Spleen (tissue), 11 donors: Measurements from ENCODE around the gene STON2. TPM values are rescaled to one million over a fixed set of nuclear protein-coding genes. Genes with fewer than 3 reads are reported as not detected.

Source experiments
- DNase-seq: peaks from one replicate; pipeline ENCODE4 v3.0.0-alpha.2; 2020
- H3K27ac ChIP-seq, 8 donors: fragments of 200-600 bp; sonication (generic) in 7 of 8; 1 replicate in 4 of 8; 2 replicates in 4 of 8; pipeline versions ENCODE4 v1.5.0 to v1.8.0; 2016 to 2021; ENCODE audit warnings: inconsistent platforms in 4 of 8, mild to moderate bottlenecking in 4 of 8, moderate library complexity in 1 of 8
- H3K27me3 ChIP-seq, 7 donors: fragments of 200-600 bp; sonication (generic) in 6 of 7; replicated peaks in 1 of 7; 1 replicate in 4 of 7; 2 replicates in 3 of 7; pipeline versions ENCODE4 v1.5.0 to v1.8.0; 2016 to 2021; ENCODE audit warnings: inconsistent platforms in 3 of 7, mild to moderate bottlenecking in 1 of 7
- H3K36me3 ChIP-seq, 6 donors: fragments of 200-600 bp; sonication (generic) in 5 of 6; 1 replicate in 4 of 6; 2 replicates in 2 of 6; pipeline versions ENCODE4 v1.5.0 to v1.8.0; 2016 to 2021; ENCODE audit warnings: inconsistent platforms in 2 of 6
- H3K4me1 ChIP-seq, 6 donors: fragments of 200-600 bp; sonication (generic) in 5 of 6; 1 replicate in 3 of 6; 2 replicates in 3 of 6; pipeline versions ENCODE4 v1.5.0 to v1.8.0; 2016 to 2021; ENCODE audit warnings: inconsistent platforms in 3 of 6
- H3K4me3 ChIP-seq, 8 donors: fragments of 200-600 bp; sonication (generic) in 7 of 8; 1 replicate in 4 of 8; 2 replicates in 4 of 8; pipeline versions ENCODE4 v1.5.0 to v1.8.0; 2016 to 2021; ENCODE audit warnings: inconsistent platforms in 4 of 8, mild to moderate bottlenecking in 4 of 8, moderate library complexity in 2 of 8
- H3K9me3 ChIP-seq, 8 donors: fragments of 200-600 bp; sonication (generic) in 7 of 8; 1 replicate in 4 of 8; 2 replicates in 4 of 8; pipeline versions ENCODE4 v1.5.0 to v1.8.0; 2016 to 2021; ENCODE audit warnings: inconsistent platforms in 4 of 8
- POLR2A ChIP-seq, 3 donors: fragments of 450-650 bp; IDR thresholded peaks; one replicate each; pipeline ENCODE4 v1.5.1; 2017; ENCODE audit warnings: antibody characterized with exemption in 3 of 3, mild to moderate bottlenecking in 1 of 3
- POLR2AphosphoS5 ChIP-seq, 3 donors: sonication (generic); formaldehyde crosslinking; IDR thresholded peaks; one replicate each; pipeline ENCODE4 v1.5.1; 2017; ENCODE audit warnings: antibody characterized with exemption in 3 of 3
- WGBS, 5 donors: extraction: QIAGEN DNeasy Blood & Tissue Kit in 3 of 5; methylation state at CpG; one replicate each; pipeline versions ENCODE4 v1.1.5 to v1.1.7; 2013 to 2018; 5-methylcytosine and 5-hydroxymethylcytosine counted together
- intact Hi-C: fragments of 100-400 bp; cut with DNase I; formaldehyde crosslinking; loops from one replicate; pipeline ENCODE4 v1.15.0; 2023; ENCODE audit warnings: low total_unique reads
- polyA plus RNA-seq, 3 donors: library from polyadenylated mRNA; stranded (reverse); fragments of 200-250 nt; gene quantifications; one replicate each; pipeline ENCODE4 v1.2.1, GENCODE V29; 2013
- total RNA-seq, 7 donors: library from RNA; depleted of rRNA in 3 of 7; stranded (reverse); fragments of >200 nt in 3 of 7; fragmentation: NEBNext Ultra II Directional in 4 of 7; extraction: Animal tissue kit (Norgen Biotek cat#: 25700) in 4 of 7; gene quantifications; one replicate each; pipeline versions ENCODE4 v1.1.0 to v1.2.1, GENCODE V29; 2016 to 2021
- TF ChIP-seq, protein P1 (sequence below), 11 experiments: fragments of 200-600 bp in 7 of 11; fragments of 450-650 bp in 4 of 11; sonication (generic) in 4 of 11; IDR thresholded peaks in 8 of 11; conservative IDR thresholded peaks in 3 of 11; 1 replicate in 7 of 11; 2 replicates in 4 of 11; pipeline versions ENCODE4 v1.4.0 to v1.8.0; 2016 to 2021; ENCODE audit warnings: antibody characterized with exemption in 11 of 11, inconsistent platforms in 4 of 11, mild to moderate bottlenecking in 1 of 11
- donor health status: healthy with polysubstance abuse.
- donor health status: DM: no; HTN: no; CAD: no; lungs with moderate emphysema.
- donor health status: DM: no; HTN: no; CAD: no.
- donor health status: Bipolar disorder and iron deficiency.
- donor health status: healthy.
- donor health status: DM: no; HTN: no; CAD: no.
- donor health status: DM: yes; HTN: yes; CAD: no.

Gene STON2
- total and polyA plus RNA-seq, 10 donors: 3.5 to 236 (median 167) TPM

DNA sequence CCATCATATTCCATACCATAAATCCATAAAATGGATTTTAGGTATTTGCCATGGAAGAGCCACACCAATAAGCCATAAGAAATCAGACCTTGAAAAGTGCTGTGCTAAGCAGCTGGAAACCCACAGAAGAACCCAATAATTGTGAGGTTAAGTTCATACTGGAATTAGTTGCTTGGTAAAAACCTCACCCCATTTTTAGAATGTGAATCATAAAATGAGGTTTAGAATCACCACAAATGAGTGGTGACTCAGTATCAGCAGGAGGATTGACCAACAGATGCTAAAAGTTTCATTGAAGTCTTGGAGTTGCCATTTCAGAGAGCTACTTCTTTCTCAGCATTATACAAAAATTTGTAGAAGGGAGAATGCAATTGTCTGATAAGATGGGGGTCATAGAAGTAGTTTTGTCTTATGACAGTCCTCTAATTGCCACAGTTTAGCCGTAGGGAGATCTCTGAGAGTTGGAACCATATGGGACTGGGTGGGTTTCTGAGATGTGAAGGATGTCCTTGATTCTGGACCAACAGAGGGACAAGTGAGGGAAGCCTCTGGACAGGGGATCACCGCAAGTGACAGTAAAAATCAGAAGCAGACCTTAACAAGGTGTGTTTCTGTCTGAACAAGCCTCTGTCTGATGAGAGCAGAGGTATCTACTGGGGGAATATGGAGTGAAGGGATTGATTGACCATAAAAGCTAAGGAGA is 1.4 kb upstream of the STON2 start:
- H3K4me3 ChIP-seq: no peak overlapping the region
- WGBS, 5 donors: 79 to 98% (median 88%) methylated on average over 2 of the region's 2 CpGs
- DNase-seq: no peak
- peaks cover 0 to 13% (median 5%) of the 10 kb centered on the region in 6 donors for H3K36me3 ChIP-seq
- no peak for TF ChIP-seq POLR2AphosphoS5 (IDR thresholded peaks at IDR 0.05)
- no peak for TF ChIP-seq POLR2A (IDR thresholded peaks at IDR 0.05)
- TF ChIP-seq, protein P1, sequence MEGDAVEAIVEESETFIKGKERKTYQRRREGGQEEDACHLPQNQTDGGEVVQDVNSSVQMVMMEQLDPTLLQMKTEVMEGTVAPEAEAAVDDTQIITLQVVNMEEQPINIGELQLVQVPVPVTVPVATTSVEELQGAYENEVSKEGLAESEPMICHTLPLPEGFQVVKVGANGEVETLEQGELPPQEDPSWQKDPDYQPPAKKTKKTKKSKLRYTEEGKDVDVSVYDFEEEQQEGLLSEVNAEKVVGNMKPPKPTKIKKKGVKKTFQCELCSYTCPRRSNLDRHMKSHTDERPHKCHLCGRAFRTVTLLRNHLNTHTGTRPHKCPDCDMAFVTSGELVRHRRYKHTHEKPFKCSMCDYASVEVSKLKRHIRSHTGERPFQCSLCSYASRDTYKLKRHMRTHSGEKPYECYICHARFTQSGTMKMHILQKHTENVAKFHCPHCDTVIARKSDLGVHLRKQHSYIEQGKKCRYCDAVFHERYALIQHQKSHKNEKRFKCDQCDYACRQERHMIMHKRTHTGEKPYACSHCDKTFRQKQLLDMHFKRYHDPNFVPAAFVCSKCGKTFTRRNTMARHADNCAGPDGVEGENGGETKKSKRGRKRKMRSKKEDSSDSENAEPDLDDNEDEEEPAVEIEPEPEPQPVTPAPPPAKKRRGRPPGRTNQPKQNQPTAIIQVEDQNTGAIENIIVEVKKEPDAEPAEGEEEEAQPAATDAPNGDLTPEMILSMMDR (IDR thresholded peaks at IDR 0.05 in 8 of 11, conservative IDR thresholded peaks at IDR 0.05 in 3 of 11): no peak
- intact Hi-C loops: no loop called here
- peak overlapping the region in 6 of 8 donors; percentile 9 to 76 (median 60) for H3K27ac ChIP-seq
- H3K9me3 ChIP-seq: no peaks in the 10 kb centered on the region
- H3K4me1 ChIP-seq: peaks cover 0 to 46% (median 15%) of the 10 kb centered on the region in 6 donors
- H3K27me3 ChIP-seq: peaks cover 0 to 3% (median 0%) of the 10 kb centered on the region in 7 donors

DNA sequence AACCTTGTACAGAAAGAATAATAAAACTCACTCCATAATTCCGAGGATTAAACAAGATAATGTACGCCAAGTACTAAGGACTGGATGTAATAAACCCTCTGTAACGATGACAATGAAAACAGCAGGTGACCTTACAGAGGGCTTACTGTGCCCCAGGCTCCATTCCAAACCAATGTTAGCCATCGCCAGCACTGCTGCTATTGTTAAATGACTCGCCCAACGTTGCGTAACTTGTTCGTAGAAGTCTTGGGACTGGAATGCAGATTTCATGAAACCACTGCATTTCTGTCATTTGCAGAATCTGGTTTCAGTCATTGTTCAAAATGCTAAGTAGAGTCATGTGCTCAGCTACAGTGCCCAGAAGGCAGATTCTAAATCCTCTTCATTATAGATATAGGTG is 728 bp upstream of the STON2 start:
- Histone ChIP-seq H3K4me1 (peaks cover 0 to 46% (median 13%) of the 10 kb centered on the region in 6 donors), H3K4me3 (no peak overlapping the region), H3K27ac (peak overlapping the region in 6 of 8 donors; percentile 9 to 76 (median 60)), H3K36me3 (peaks cover 0 to 20% (median 5%) of the 10 kb centered on the region in 6 donors), H3K27me3 (peaks cover 0 to 3% (median 0%) of the 10 kb centered on the region in 7 donors), H3K9me3 (no peaks in the 10 kb centered on the region)
- WGBS, 5 donors: 62 to 80% (median 68%) methylated on average over 8 of the region's 8 CpGs
- TF ChIP-seq, protein P1 (IDR thresholded peaks at IDR 0.05 in 8 of 11, conservative IDR thresholded peaks at IDR 0.05 in 3 of 11): no peak
- peak in 1 of 3 donors; percentile 49 for TF ChIP-seq POLR2AphosphoS5 (IDR thresholded peaks at IDR 0.05)
- intact Hi-C loops: no loop called here
- DNase-seq: no peak

DNA sequence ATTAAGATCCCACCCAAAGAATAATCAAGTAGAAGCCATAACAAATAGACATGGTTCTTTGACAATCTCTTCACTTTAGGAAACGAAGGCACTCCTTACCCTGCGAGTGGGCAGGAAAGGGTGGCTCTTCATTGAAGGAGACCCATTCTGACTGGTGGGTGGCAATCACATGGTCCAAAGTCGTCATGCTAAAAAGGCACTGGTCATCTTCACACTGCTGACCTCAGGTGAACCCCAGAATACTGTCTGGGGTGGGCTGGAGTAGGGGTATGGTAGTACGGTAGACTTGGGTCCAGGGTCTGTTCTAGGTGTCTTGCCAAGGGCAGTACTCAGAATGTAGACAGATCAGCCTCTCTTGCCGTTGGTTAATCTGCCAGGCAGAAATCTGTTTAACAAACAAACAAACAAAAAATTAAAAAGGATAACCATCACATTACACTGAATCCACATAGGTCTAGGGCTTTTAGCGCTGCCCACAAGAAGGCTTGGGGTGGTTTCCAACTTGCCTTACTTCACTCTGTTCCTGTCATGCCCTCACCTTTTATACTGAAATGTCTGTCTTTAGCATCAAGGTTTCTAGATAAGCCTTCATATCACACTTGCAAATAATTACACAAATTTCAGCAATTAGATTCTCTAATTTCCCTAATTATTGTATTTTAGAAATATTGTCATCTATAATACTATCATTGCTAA is 1.8 kb downstream of the STON2 start:
- intact Hi-C loops: no loop called here
- no peak for TF ChIP-seq POLR2AphosphoS5 (IDR thresholded peaks at IDR 0.05)
- TF ChIP-seq, protein P1 (IDR thresholded peaks at IDR 0.05 in 8 of 11, conservative IDR thresholded peaks at IDR 0.05 in 3 of 11): no peak
- TF ChIP-seq POLR2A (IDR thresholded peaks at IDR 0.05): no peak
- peak overlapping the region in 2 of 8 donors; percentile 1 to 6 for H3K4me3 ChIP-seq
- 75 to 90% (median 83%) methylated on average over 6 of the region's 6 CpGs for WGBS, 5 donors
- H3K27ac ChIP-seq: peak overlapping the region in 6 of 8 donors; percentile 35 to 76 (median 60)
- H3K27me3 ChIP-seq: peaks cover 0 to 3% (median 0%) of the 10 kb centered on the region in 7 donors
- peaks cover 0 to 5% (median 0%) of the 10 kb centered on the region in 8 donors for H3K9me3 ChIP-seq
- H3K4me1 ChIP-seq: peaks cover 0 to 50% (median 13%) of the 10 kb centered on the region in 6 donors
- no peak for DNase-seq
- peaks cover 0 to 35% (median 10%) of the 10 kb centered on the region in 6 donors for H3K36me3 ChIP-seq

DNA sequence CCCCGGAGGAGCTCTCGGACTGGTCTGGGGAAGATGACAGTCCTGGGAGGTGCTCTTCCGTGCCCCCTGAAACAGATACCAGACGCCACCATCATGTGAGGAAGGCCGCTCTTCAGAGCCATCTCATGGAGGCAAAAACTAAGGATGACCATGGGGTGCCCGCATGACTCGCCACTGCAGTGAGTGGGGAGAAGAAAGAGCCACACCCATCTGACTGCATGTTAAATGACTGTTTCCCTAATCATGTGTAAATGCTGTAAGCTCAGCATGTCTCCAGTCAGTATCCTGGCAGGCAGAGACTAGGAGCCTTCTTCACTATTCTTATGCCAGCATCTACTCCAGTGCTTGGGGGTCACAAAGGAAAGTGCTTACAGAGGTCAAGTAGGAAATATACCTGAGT is 4.0 kb downstream of the STON2 start:
- H3K4me1 ChIP-seq: peaks cover 0 to 44% (median 15%) of the 10 kb centered on the region in 6 donors
- H3K27ac ChIP-seq: peak overlapping the region in 1 of 8 donors; percentile 10
- TF ChIP-seq POLR2AphosphoS5 (IDR thresholded peaks at IDR 0.05): no peak
- TF ChIP-seq, protein P1 (IDR thresholded peaks at IDR 0.05 in 8 of 11, conservative IDR thresholded peaks at IDR 0.05 in 3 of 11): no peak
- no peak for TF ChIP-seq POLR2A (IDR thresholded peaks at IDR 0.05)
- no peak overlapping the region for H3K4me3 ChIP-seq
- intact Hi-C loops: no loop called here
- peaks cover 0 to 40% (median 10%) of the 10 kb centered on the region in 6 donors for H3K36me3 ChIP-seq
- DNase-seq: no peak
- WGBS, 5 donors: 81 to 97% (median 94%) methylated on average over 4 to 7 of the region's 7 CpGs
- H3K9me3 ChIP-seq: peaks cover 0 to 5% (median 0%) of the 10 kb centered on the region in 8 donors
- no peaks in the 10 kb centered on the region for H3K27me3 ChIP-seq
